H1 (cell line): Measurements from ENCODE around the gene ANKRD17.

ENCODE experiments used
- CREB1 ChIP-seq: IDR thresholded peaks from 2 replicates; pipeline ENCODE4 v1.6.1; 2012; ENCODE audit warnings: inconsistent platforms
- EP300 ChIP-seq, 2 experiments: IDR thresholded peaks; 1 replicate in 1 of 2; 2 replicates in 1 of 2; pipeline ENCODE4 v1.6.1; 2011 to 2012; ENCODE audit warnings: low read depth in 2 of 2, low read length in 2 of 2, mild to moderate bottlenecking in 2 of 2, borderline replicate concordance in 1 of 2, inconsistent platforms in 1 of 2, moderate library complexity in 1 of 2
- NRF1 ChIP-seq: IDR thresholded peaks from 2 replicates; pipeline ENCODE4 v1.6.1; 2011; ENCODE audit warnings: mild to moderate bottlenecking, low read depth, low read length, improper control_type of control experiment
- POLR2A ChIP-seq, 2 experiments: IDR thresholded peaks; 1 replicate in 1 of 2; 2 replicates in 1 of 2; pipeline ENCODE4 v1.6.1; 2011; ENCODE audit warnings: low read depth in 2 of 2, low read length in 2 of 2, mild to moderate bottlenecking in 2 of 2; ENCODE audit errors: control extremely low read depth in 1 of 2
- TF ChIP-seq, protein P1 (sequence below), 3 experiments: IDR thresholded peaks; 1 replicate in 2 of 3; 2 replicates in 1 of 3; pipeline versions ENCODE4 v1.5.1 to v1.6.1; 2011; ENCODE audit warnings: low read length in 3 of 3, mild to moderate bottlenecking in 3 of 3, inconsistent platforms in 2 of 3, low read depth in 1 of 3, moderate library complexity in 1 of 3; ENCODE audit not compliant: insufficient read depth in 1 of 3; ENCODE audit errors: control extremely low read depth in 1 of 3

DNA sequence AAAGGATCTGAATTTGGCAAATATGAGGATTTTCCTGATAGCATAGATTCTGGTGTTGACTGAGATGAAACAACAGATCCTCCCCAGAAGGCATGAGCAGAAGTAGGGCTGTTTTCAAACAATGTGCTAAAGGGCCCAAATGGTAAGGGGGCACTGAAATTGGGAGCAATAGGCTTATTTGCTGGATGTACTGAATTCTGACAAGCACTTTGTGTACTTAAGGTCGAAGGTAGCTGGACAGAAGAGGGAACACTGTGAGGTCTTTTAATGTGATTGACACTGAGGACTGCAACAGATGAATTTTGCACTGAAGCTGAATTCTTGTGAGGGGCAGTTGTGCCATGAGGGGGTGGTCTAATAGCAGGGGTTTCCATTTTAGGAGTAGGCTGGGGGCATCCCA lies 167.9 kb downstream of the ANKRD17 start:
- no peak for TF ChIP-seq POLR2A (IDR thresholded peaks at IDR 0.05; ENCODE audit: control extremely low read depth in 1 of 2, low read depth in 2 of 2, low read length in 2 of 2)
- TF ChIP-seq, protein P1, sequence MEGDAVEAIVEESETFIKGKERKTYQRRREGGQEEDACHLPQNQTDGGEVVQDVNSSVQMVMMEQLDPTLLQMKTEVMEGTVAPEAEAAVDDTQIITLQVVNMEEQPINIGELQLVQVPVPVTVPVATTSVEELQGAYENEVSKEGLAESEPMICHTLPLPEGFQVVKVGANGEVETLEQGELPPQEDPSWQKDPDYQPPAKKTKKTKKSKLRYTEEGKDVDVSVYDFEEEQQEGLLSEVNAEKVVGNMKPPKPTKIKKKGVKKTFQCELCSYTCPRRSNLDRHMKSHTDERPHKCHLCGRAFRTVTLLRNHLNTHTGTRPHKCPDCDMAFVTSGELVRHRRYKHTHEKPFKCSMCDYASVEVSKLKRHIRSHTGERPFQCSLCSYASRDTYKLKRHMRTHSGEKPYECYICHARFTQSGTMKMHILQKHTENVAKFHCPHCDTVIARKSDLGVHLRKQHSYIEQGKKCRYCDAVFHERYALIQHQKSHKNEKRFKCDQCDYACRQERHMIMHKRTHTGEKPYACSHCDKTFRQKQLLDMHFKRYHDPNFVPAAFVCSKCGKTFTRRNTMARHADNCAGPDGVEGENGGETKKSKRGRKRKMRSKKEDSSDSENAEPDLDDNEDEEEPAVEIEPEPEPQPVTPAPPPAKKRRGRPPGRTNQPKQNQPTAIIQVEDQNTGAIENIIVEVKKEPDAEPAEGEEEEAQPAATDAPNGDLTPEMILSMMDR (IDR thresholded peaks at IDR 0.05; ENCODE audit: control extremely low read depth in 1 of 3, insufficient read depth in 1 of 3, low read depth in 1 of 3, low read length in 3 of 3), result no peak
- TF ChIP-seq EP300 (IDR thresholded peaks at IDR 0.05; ENCODE audit: borderline replicate concordance in 1 of 2, low read depth in 2 of 2, low read length in 2 of 2), result no peak
- TF ChIP-seq NRF1, result no peak
- no peak for TF ChIP-seq CREB1
